WTC11 (cell line): Measurements from ENCODE around the gene VAV2. TPM values are rescaled to one million over a fixed set of nuclear protein-coding genes. Genes with fewer than 3 reads are reported as not detected.

ENCODE experiments used
- ATAC-seq: fragments of 200-7000 bp; cut with Tn5 transposase; 2 replicates; pipeline ENCODE4 v1.10.0; 2021; ENCODE audit warnings: mild to moderate bottlenecking, moderate library complexity
- CTCF ChIA-PET: fragments of 300-600 bp; sonication (Branson Sonifier 250); formaldehyde crosslinking; loops from one replicate; lab custom pipeline; 2021; ENCODE audit warnings: antibody characterized with exemption; lab: Charles Lee
- POLR2A ChIA-PET: fragments of 350-600 bp; sonication (Branson Sonifier 250); formaldehyde crosslinking; loops from one replicate; lab custom pipeline; 2021; ENCODE audit warnings: antibody characterized with exemption; lab: Charles Lee
- DNase-seq: peaks from one replicate; pipeline ENCODE4 v3.0.0; 2021; ENCODE audit warnings: low spot score
- H3K27ac Mint-ChIP-seq: 2 replicates; pipeline ENCODE4 v1.8.0; 2021; ENCODE audit warnings: mixed read lengths
- H3K27me3 Mint-ChIP-seq: 2 replicates; pipeline ENCODE4 v1.8.0; 2021; ENCODE audit warnings: low read depth, mild to moderate bottlenecking, moderate library complexity, mixed read lengths
- H3K36me3 Mint-ChIP-seq: 2 replicates; pipeline ENCODE4 v1.8.0; 2021; ENCODE audit warnings: mixed read lengths
- H3K4me1 Mint-ChIP-seq: 2 replicates; pipeline ENCODE4 v1.8.0; 2022; ENCODE audit warnings: mixed read lengths
- H3K4me3 Mint-ChIP-seq: 2 replicates; pipeline ENCODE4 v1.8.0; 2021; ENCODE audit warnings: mild to moderate bottlenecking, moderate library complexity, mixed read lengths
- H3K9me3 Mint-ChIP-seq: 2 replicates; pipeline ENCODE4 v1.8.0; 2021; ENCODE audit warnings: mixed read lengths
- ATF1 ChIP-seq: sonication (generic); formaldehyde crosslinking; IDR thresholded peaks from 2 replicates; pipeline ENCODE4 v1.8.1; 2023; ENCODE audit warnings: mild to moderate bottlenecking, moderate library complexity, missing genetic modification reagents
- CBFB ChIP-seq: sonication (generic); formaldehyde crosslinking; IDR thresholded peaks from 2 replicates; pipeline ENCODE4 v1.8.1; 2022; ENCODE audit warnings: mild to moderate bottlenecking, low read depth, missing genetic modification reagents
- ETV6 ChIP-seq: sonication (generic); formaldehyde crosslinking; IDR thresholded peaks from 2 replicates; pipeline ENCODE4 v1.8.1; 2022; ENCODE audit warnings: mild to moderate bottlenecking, missing genetic modification reagents
- GTF2I ChIP-seq: fragments of 250-450 bp; sonication (Bioruptor Pico); conservative IDR thresholded peaks from 2 replicates; pipeline ENCODE4 v1.4.0; 2021; ENCODE audit warnings: mild to moderate bottlenecking
- NR3C1 ChIP-seq: sonication (generic); formaldehyde crosslinking; conservative IDR thresholded peaks from 2 replicates; pipeline ENCODE4 v1.8.1; 2023; ENCODE audit warnings: low read depth, mild to moderate bottlenecking, missing genetic modification reagents
- PRRX2 ChIP-seq: fragments of 250-450 bp; sonication (Bioruptor Pico); IDR thresholded peaks from 2 replicates; pipeline ENCODE4 v1.8.0; 2021; ENCODE audit warnings: mild to moderate bottlenecking
- RELA ChIP-seq: sonication (generic); formaldehyde crosslinking; IDR thresholded peaks from 2 replicates; pipeline ENCODE4 v1.8.1; 2022; ENCODE audit warnings: missing genetic modification reagents, mild to moderate bottlenecking, borderline replicate concordance
- RORB ChIP-seq: fragments of 250-450 bp; sonication (Bioruptor Pico); IDR thresholded peaks from 2 replicates; pipeline ENCODE4 v1.9.0; 2021; ENCODE audit warnings: mild to moderate bottlenecking
- SMAD4 ChIP-seq: sonication (generic); formaldehyde crosslinking; IDR thresholded peaks from 2 replicates; pipeline ENCODE4 v1.8.0; 2022; ENCODE audit warnings: mild to moderate bottlenecking, missing genetic modification reagents
- TCF7 ChIP-seq: sonication (generic); formaldehyde crosslinking; IDR thresholded peaks from 2 replicates; pipeline ENCODE4 v1.8.0; 2022; ENCODE audit warnings: mild to moderate bottlenecking, low read depth, missing genetic modification reagents, moderate library complexity
- TP53 ChIP-seq: sonication (generic); formaldehyde crosslinking; IDR thresholded peaks from 2 replicates; pipeline ENCODE4 v1.8.1; 2023; ENCODE audit warnings: mild to moderate bottlenecking, missing genetic modification reagents
- USF2 ChIP-seq: sonication (generic); formaldehyde crosslinking; IDR thresholded peaks from 2 replicates; pipeline ENCODE4 v1.8.1; 2023; ENCODE audit warnings: mild to moderate bottlenecking, missing genetic modification reagents, moderate library complexity
- ZBTB21 ChIP-seq: sonication (generic); formaldehyde crosslinking; IDR thresholded peaks from 2 replicates; pipeline ENCODE4 v1.8.1; 2023; ENCODE audit warnings: mild to moderate bottlenecking, missing genetic modification reagents, borderline replicate concordance
- ZNF121 ChIP-seq: sonication (generic); formaldehyde crosslinking; IDR thresholded peaks from 2 replicates; pipeline ENCODE4 v1.8.0; 2023; ENCODE audit warnings: missing genetic modification reagents
- ZNF138 ChIP-seq: sonication (generic); formaldehyde crosslinking; conservative IDR thresholded peaks from 2 replicates; pipeline ENCODE4 v1.8.1; 2022; ENCODE audit warnings: mild to moderate bottlenecking, moderate library complexity, missing genetic modification reagents
- ZNF219 ChIP-seq: sonication (generic); formaldehyde crosslinking; IDR thresholded peaks from 2 replicates; pipeline ENCODE4 v1.8.0; 2023; ENCODE audit warnings: missing genetic modification reagents, mild to moderate bottlenecking, borderline replicate concordance
- ZNF232 ChIP-seq: sonication (generic); formaldehyde crosslinking; IDR thresholded peaks from 2 replicates; pipeline ENCODE4 v1.8.0; 2022; ENCODE audit warnings: mild to moderate bottlenecking, missing genetic modification reagents
- ZNF263 ChIP-seq: sonication (generic); formaldehyde crosslinking; IDR thresholded peaks from 2 replicates; pipeline ENCODE4 v1.8.1; 2022; ENCODE audit warnings: low read depth, mild to moderate bottlenecking, moderate library complexity, missing genetic modification reagents
- ZNF416 ChIP-seq: fragments of 250-450 bp; sonication (Bioruptor Pico); IDR thresholded peaks from 2 replicates; pipeline ENCODE4 v1.9.0; 2021; ENCODE audit warnings: mild to moderate bottlenecking, inconsistent platforms
- total RNA-seq: library from RNA; stranded (reverse); gene quantifications from 3 replicates; pipeline ENCODE4 v1.2.3, GENCODE V29; 2021
- TF ChIP-seq, protein P1 (sequence below): sonication (generic); formaldehyde crosslinking; IDR thresholded peaks from 2 replicates; pipeline ENCODE4 v1.8.1; 2023; ENCODE audit warnings: mild to moderate bottlenecking, missing genetic modification reagents, moderate library complexity
- TF ChIP-seq, protein P2 (sequence below): sonication (generic); formaldehyde crosslinking; IDR thresholded peaks from 2 replicates; pipeline ENCODE4 v1.8.1; 2022; ENCODE audit warnings: mild to moderate bottlenecking, missing genetic modification reagents, moderate library complexity, borderline replicate concordance
- TF ChIP-seq, protein P3 (sequence below): sonication (generic); formaldehyde crosslinking; IDR thresholded peaks from 2 replicates; pipeline ENCODE4 v1.8.1; 2022; ENCODE audit warnings: mild to moderate bottlenecking, moderate library complexity, missing genetic modification reagents

VAV2 gene
- total RNA-seq, 1 experiment from 2014 or later: 39.7 TPM

DNA sequence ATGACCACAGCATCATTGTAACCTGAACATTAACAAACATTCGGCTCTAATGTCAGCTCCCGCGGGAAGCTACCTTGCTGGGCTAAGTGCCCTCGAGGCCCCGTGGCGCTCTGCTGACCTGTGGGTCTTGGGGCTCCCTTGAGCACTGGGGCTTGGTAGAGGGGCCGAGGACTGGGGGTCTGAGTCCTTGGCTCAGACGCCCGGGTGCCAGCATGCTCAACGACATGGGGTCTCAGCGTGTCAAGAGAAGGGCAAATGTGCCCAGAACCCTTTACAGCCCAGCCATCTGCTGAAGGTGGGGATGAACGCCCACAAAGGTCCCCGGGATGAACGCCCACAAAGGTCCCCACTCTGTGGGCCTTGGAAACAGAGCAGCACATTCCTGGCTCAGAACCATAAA is 214.3 kb downstream of the VAV2 start (continued):
- TF ChIP-seq, protein P1, sequence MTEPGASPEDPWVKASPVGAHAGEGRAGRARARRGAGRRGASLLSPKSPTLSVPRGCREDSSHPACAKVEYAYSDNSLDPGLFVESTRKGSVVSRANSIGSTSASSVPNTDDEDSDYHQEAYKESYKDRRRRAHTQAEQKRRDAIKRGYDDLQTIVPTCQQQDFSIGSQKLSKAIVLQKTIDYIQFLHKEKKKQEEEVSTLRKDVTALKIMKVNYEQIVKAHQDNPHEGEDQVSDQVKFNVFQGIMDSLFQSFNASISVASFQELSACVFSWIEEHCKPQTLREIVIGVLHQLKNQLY (CRISPR knock-in tag): no peak
- TF ChIP-seq, protein P2, sequence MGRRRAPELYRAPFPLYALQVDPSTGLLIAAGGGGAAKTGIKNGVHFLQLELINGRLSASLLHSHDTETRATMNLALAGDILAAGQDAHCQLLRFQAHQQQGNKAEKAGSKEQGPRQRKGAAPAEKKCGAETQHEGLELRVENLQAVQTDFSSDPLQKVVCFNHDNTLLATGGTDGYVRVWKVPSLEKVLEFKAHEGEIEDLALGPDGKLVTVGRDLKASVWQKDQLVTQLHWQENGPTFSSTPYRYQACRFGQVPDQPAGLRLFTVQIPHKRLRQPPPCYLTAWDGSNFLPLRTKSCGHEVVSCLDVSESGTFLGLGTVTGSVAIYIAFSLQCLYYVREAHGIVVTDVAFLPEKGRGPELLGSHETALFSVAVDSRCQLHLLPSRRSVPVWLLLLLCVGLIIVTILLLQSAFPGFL (CRISPR knock-in tag): no peak
- TF ChIP-seq ZNF121: no peak

DNA sequence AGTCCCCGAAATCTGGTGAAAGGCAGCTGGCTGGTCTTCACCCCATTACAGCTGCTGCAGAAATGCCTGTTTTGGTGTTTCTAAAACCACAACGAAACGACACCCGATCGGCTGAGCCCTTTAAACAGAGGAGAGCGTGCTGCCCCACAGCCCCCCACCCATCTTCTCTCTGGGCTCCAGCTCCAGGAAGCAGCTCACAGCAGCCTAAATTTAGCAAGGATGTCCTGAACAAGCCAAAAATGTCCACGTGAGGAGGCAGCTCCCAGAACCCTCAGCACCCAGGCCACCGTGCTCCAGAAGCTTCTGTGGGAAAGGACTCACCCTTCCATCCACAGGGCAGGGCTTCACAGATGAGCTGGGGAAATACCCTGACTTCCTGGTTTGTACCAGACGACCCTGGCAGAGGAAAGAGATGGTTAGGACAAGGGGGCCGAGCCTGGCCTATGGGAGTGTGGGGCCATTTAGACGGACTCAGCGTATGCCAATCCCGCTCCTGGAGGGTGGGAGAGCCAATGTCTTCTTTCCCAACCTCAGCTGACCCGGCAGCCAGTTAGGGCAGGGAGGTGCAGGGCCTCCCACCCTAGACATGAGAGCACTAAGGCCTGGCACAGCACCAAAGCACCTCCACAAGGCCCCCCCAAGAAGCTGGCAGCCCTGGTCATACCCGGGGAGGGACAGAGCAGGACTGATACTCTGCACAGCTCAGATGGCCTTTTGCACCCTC is 214.9 kb downstream of the VAV2 start:
- H3K4me1 Mint-ChIP-seq: no peaks in the 10 kb centered on the region
- H3K4me3 Mint-ChIP-seq: no peak overlapping the region
- H3K9me3 Mint-ChIP-seq: no peaks in the 10 kb centered on the region
- peaks cover 23% of the 10 kb centered on the region for H3K36me3 Mint-ChIP-seq
- no peak for ATAC-seq
- no peak overlapping the region for H3K27ac Mint-ChIP-seq
- no peak for DNase-seq
- no peaks in the 10 kb centered on the region for H3K27me3 Mint-ChIP-seq
- ChIA-PET POLR2A (no interaction called here), CTCF (interaction anchor here (1.0 kb wide), 1 partner anchor 34 kb away, joined by 3 read pairs; no protein-coding TSS in a partner anchor)
- TF ChIP-seq RORB (CRISPR knock-in tag): no peak
- no peak for TF ChIP-seq ZNF416
- no peak for TF ChIP-seq ZNF219 (CRISPR knock-in tag)
- no peak for TF ChIP-seq ZNF138 (CRISPR knock-in tag)
- TF ChIP-seq PRRX2 (CRISPR knock-in tag): no peak
- TF ChIP-seq, protein P3, sequence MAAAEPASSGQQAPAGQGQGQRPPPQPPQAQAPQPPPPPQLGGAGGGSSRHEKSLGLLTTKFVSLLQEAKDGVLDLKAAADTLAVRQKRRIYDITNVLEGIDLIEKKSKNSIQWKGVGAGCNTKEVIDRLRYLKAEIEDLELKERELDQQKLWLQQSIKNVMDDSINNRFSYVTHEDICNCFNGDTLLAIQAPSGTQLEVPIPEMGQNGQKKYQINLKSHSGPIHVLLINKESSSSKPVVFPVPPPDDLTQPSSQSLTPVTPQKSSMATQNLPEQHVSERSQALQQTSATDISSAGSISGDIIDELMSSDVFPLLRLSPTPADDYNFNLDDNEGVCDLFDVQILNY (CRISPR knock-in tag): no peak
- no peak for TF ChIP-seq TP53 (CRISPR knock-in tag)
- TF ChIP-seq GTF2I (CRISPR knock-in tag): no peak

- Mint-ChIP-seq H3K36me3 (peaks cover 23% of the 10 kb centered on the region), H3K9me3 (no peaks in the 10 kb centered on the region), H3K4me3 (no peak overlapping the region), H3K4me1 (no peaks in the 10 kb centered on the region), H3K27me3 (no peaks in the 10 kb centered on the region), H3K27ac (no peak overlapping the region)
- ATAC-seq (no peak), DNase-seq (no peak)
- CTCF ChIA-PET: no interaction called here
- no peak for TF ChIP-seq USF2
- no peak for TF ChIP-seq NR3C1 (CRISPR knock-in tag)
- no peak for TF ChIP-seq ZNF232 (CRISPR knock-in tag)
- POLR2A ChIA-PET: no interaction called here
Measured at GRCh38 chr9:133775951-133776905, 215.9 kb downstream of the VAV2 start.

DNA sequence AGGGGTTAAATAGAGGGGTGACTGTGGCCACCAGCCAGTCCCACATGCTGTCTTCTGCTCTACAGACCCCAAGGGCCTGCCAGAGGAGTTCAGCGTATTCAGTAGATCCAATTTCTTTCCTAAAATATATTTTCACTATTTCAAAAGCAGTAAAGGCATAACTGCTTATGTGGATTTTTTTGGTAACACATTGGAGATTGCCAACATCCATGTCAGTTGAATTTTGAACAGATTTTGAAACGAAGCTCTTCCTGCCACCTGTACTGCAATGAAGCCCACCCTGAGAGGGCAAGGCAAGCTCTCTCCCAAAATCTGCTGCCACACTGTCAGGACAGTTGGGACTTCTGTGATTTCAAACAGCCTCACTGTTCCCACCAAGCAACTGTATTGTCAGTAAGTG is 216.8 kb downstream of the VAV2 start:
- no peak overlapping the region for H3K4me3 Mint-ChIP-seq
- TF ChIP-seq ZNF232 (CRISPR knock-in tag): no peak
- no peak for TF ChIP-seq ATF1 (CRISPR knock-in tag)
- no peak for TF ChIP-seq ETV6 (CRISPR knock-in tag)
- no peak for TF ChIP-seq CBFB (CRISPR knock-in tag)
- TF ChIP-seq ZBTB21 (CRISPR knock-in tag): no peak
- no peak for TF ChIP-seq ZNF263 (CRISPR knock-in tag)
- TF ChIP-seq SMAD4: no peak
- no peak for TF ChIP-seq RELA (CRISPR knock-in tag)
- no peak for TF ChIP-seq TCF7
- POLR2A ChIA-PET: no interaction called here

More for the DNA sequence above, 216.8 kb downstream of the VAV2 start:
- H3K36me3 Mint-ChIP-seq: peaks cover 27% of the 10 kb centered on the region
- H3K9me3 Mint-ChIP-seq: no peaks in the 10 kb centered on the region
- ATAC-seq (no peak), DNase-seq (no peak)
- no peak overlapping the region for H3K27ac Mint-ChIP-seq
- no peaks in the 10 kb centered on the region for H3K4me1 Mint-ChIP-seq
- CTCF ChIA-PET: no interaction called here
- no peaks in the 10 kb centered on the region for H3K27me3 Mint-ChIP-seq
